Neutrophil (primary cell): ENCODE results near the gene HPCAL1.

Source experiments
- H3K27ac ChIP-seq: fragments of 200-600 bp; sonication (generic); 2 replicates; pipeline ENCODE4 v1.5.1; 2016; ENCODE audit warnings: mild to moderate bottlenecking, moderate library complexity
- H3K27me3 ChIP-seq: fragments of 200-600 bp; sonication (generic); 2 replicates; pipeline ENCODE4 v1.6.0; 2016; ENCODE audit warnings: mild to moderate bottlenecking
- H3K36me3 ChIP-seq: fragments of 200-600 bp; sonication (generic); 2 replicates; pipeline ENCODE4 v1.5.1; 2017
- H3K4me1 ChIP-seq, 2 experiments: fragments of 200-600 bp in 1 of 2; sonication (generic) in 1 of 2; 1 replicate in 1 of 2; 2 replicates in 1 of 2; pipeline versions ENCODE4 v1.5.1 to v1.6.1; 2013 to 2016; ENCODE audit warnings: low read depth in 1 of 2, low read length in 1 of 2, mild to moderate bottlenecking in 1 of 2, moderate library complexity in 1 of 2; ENCODE audit not compliant: control insufficient read depth in 1 of 2, insufficient read depth in 1 of 2
- H3K4me3 ChIP-seq, 2 experiments: fragments of 200-600 bp in 1 of 2; sonication (generic) in 1 of 2; 1 replicate in 1 of 2; 2 replicates in 1 of 2; pipeline ENCODE4 v1.5.1; 2013 to 2016; ENCODE audit warnings: low read depth in 1 of 2, low read length in 1 of 2, mild to moderate bottlenecking in 1 of 2, moderate library complexity in 1 of 2
- H3K9me3 ChIP-seq: fragments of 200-600 bp; sonication (generic); 2 replicates; pipeline ENCODE4 v1.5.1; 2016
- CTCF ChIP-seq: fragments of 200-600 bp; sonication (generic); IDR thresholded peaks from 2 replicates; pipeline ENCODE4 v1.5.1; 2016; ENCODE audit warnings: antibody characterized with exemption

HPCAL1 gene

GRCh38 chr2:10449486-10449831, 146.8 kb downstream of the HPCAL1 start:
- TF ChIP-seq CTCF, result no peak
- H3K4me3 ChIP-seq, result peak overlapping the region; percentile 85 to 88

GRCh38 chr2:10449838-10450691, 147.4 kb downstream of the HPCAL1 start:
- no peak for TF ChIP-seq CTCF
- H3K9me3 ChIP-seq, result no peaks in the 10 kb centered on the region
- no peaks in the 10 kb centered on the region for H3K27me3 ChIP-seq
- no peak overlapping the region for H3K4me3 ChIP-seq
- peaks cover 20 to 23% of the 10 kb centered on the region in 2 experiments for H3K4me1 ChIP-seq
- H3K27ac ChIP-seq, result no peak overlapping the region
- no peaks in the 10 kb centered on the region for H3K36me3 ChIP-seq

More at GRCh38 chr2:10449486-10449831, 146.8 kb downstream of the HPCAL1 start:
- H3K9me3 ChIP-seq, result no peaks in the 10 kb centered on the region
- H3K27me3 ChIP-seq, result no peaks in the 10 kb centered on the region
- H3K36me3 ChIP-seq, result peaks cover 4% of the 10 kb centered on the region
- no peak overlapping the region for H3K27ac ChIP-seq
- peaks cover 20 to 23% of the 10 kb centered on the region in 2 experiments for H3K4me1 ChIP-seq

GRCh38 chr2:10451819-10452218, 149.1 kb downstream of the HPCAL1 start:
- peaks cover 20 to 22% of the 10 kb centered on the region in 2 experiments for H3K4me1 ChIP-seq
- no peak overlapping the region for H3K27ac ChIP-seq
- no peak for TF ChIP-seq CTCF

GRCh38 chr2:10452312-10452711, 149.6 kb downstream of the HPCAL1 start:
- Histone ChIP-seq H3K27me3 (no peaks in the 10 kb centered on the region), H3K4me3 (no peak overlapping the region), H3K4me1 (peaks cover 17% of the 10 kb centered on the region in 2 experiments), H3K27ac (no peak overlapping the region), H3K9me3 (no peaks in the 10 kb centered on the region), H3K36me3 (no peaks in the 10 kb centered on the region)
- TF ChIP-seq CTCF, result no peak

More at GRCh38 chr2:10451819-10452218, 149.1 kb downstream of the HPCAL1 start:
- Histone ChIP-seq H3K27me3 (no peaks in the 10 kb centered on the region), H3K9me3 (no peaks in the 10 kb centered on the region), H3K4me3 (no peak overlapping the region), H3K36me3 (no peaks in the 10 kb centered on the region)

GRCh38 chr2:10452956-10453904, 150.5 kb downstream of the HPCAL1 start:
- Histone ChIP-seq H3K27ac (no peak overlapping the region), H3K4me1 (peaks cover 11 to 13% of the 10 kb centered on the region in 2 experiments), H3K36me3 (no peaks in the 10 kb centered on the region), H3K9me3 (no peaks in the 10 kb centered on the region), H3K4me3 (no peak overlapping the region), H3K27me3 (peaks cover 2% of the 10 kb centered on the region)
- no peak for TF ChIP-seq CTCF
